OCI-LY1 (cell line): ENCODE results near the gene VGLL3.
"Not testable (repeated sequence)": the region's sequence is repeated elsewhere in the genome, so short reads cannot be mapped to it uniquely, and the experiment has no call there.

Experiments used
- H2AFZ ChIP-seq: fragments of 200-600 bp; sonication (generic), shearing (Covaris generic); 2 replicates; pipeline ENCODE4 v1.6.0; 2014; ENCODE audit warnings: antibody characterized with exemption, mild to moderate bottlenecking, low read length
- H3F3A ChIP-seq: fragments of 200-600 bp; sonication (generic), shearing (Covaris generic); 2 replicates; pipeline ENCODE4 v1.6.0; 2014; ENCODE audit warnings: mild to moderate bottlenecking, antibody characterized with exemption, low read length, moderate library complexity; ENCODE audit not compliant: insufficient read depth
- H3K27ac ChIP-seq: fragments of 200-600 bp; sonication (generic); 2 replicates; pipeline ENCODE4 v1.5.1; 2014; ENCODE audit warnings: low read length, mixed run types, mild to moderate bottlenecking, low read depth; ENCODE audit not compliant: poor library complexity, severe bottlenecking
- H3K27me3 ChIP-seq: fragments of 200-600 bp; sonication (generic); 2 replicates; pipeline ENCODE4 v1.6.0; 2014; ENCODE audit warnings: antibody characterized with exemption, mild to moderate bottlenecking, low read length, moderate library complexity; ENCODE audit not compliant: insufficient read depth
- H3K36me3 ChIP-seq: fragments of 200-600 bp; sonication (generic); 2 replicates; pipeline ENCODE4 v1.6.1; 2014; ENCODE audit warnings: mild to moderate bottlenecking, antibody characterized with exemption, low read length, moderate library complexity, mixed read lengths; ENCODE audit not compliant: insufficient read depth
- H3K4me1 ChIP-seq: fragments of 200-600 bp; sonication (generic); 2 replicates; pipeline ENCODE4 v1.5.1; 2014; ENCODE audit warnings: mild to moderate bottlenecking, low read length, moderate library complexity; ENCODE audit not compliant: insufficient read depth, severe bottlenecking
- H3K4me2 ChIP-seq: fragments of 200-600 bp; sonication (generic), shearing (Covaris generic); 2 replicates; pipeline ENCODE4 v1.6.1; 2014; ENCODE audit warnings: low read length
- H3K4me3 ChIP-seq: fragments of 200-600 bp; sonication (generic); 2 replicates; pipeline ENCODE4 v1.5.1; 2014; ENCODE audit warnings: low read length, low read depth, mild to moderate bottlenecking, mixed read lengths; ENCODE audit not compliant: poor library complexity, severe bottlenecking
- H3K79me2 ChIP-seq: fragments of 200-600 bp; shearing (Covaris generic); 2 replicates; pipeline ENCODE4 v1.6.1; 2016; ENCODE audit warnings: mixed run types, low read length, mixed read lengths; ENCODE audit not compliant: insufficient read depth
- H3K9ac ChIP-seq: fragments of 200-600 bp; sonication (generic), shearing (Covaris generic); 2 replicates; pipeline ENCODE4 v1.6.1; 2014; ENCODE audit warnings: mild to moderate bottlenecking, low read length, mixed read lengths
- H3K9me2 ChIP-seq: fragments of 200-600 bp; sonication (generic), shearing (Covaris generic); 2 replicates; pipeline ENCODE4 v1.6.1; 2014; ENCODE audit warnings: low read depth, mild to moderate bottlenecking, low read length, mixed read lengths
- H3K9me3 ChIP-seq: fragments of 200-600 bp; shearing (Covaris generic); 2 replicates; pipeline ENCODE4 v1.6.1; 2014; ENCODE audit warnings: low read length, mixed read lengths
- H4K20me1 ChIP-seq: fragments of 200-600 bp; sonication (generic), shearing (Covaris generic); 2 replicates; pipeline ENCODE4 v1.6.0; 2016; ENCODE audit warnings: mild to moderate bottlenecking, low read length; ENCODE audit not compliant: insufficient read depth
- EZH2 ChIP-seq: fragments of 200-600 bp; sonication (generic), shearing (Covaris generic); IDR thresholded peaks from 2 replicates; pipeline ENCODE4 v1.8.0; 2017; ENCODE audit warnings: borderline replicate concordance, mixed run types, mild to moderate bottlenecking, antibody characterized with exemption, low read length, moderate library complexity, mixed read lengths
- TF ChIP-seq, protein P1 (sequence below): fragments of 200-600 bp; sonication (generic), shearing (Covaris generic); IDR thresholded peaks from 2 replicates; pipeline ENCODE4 v1.5.1; 2017; ENCODE audit warnings: mild to moderate bottlenecking, antibody characterized with exemption, low read length, moderate library complexity, mixed read lengths

The VGLL3 gene

DNA sequence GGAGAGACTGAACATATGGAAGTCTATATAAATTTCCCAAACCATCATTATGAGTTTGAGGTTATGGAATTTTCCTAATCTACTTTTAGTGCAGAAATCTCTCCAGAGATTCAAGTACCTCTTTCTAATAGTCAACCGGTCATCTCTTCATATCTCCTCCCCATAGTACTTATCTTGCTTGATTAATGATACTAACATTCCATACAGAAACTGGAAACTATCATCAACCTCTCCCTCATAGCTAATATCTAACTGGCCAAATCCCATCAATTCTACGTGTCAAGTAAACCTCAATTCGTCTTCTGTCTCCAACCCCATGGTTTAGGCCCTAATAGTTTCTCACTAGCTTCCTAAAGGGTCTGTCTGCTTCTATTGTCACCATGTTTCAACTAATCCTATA is 44.4 kb upstream of the VGLL3 start:
- no peak overlapping the region for H2AFZ ChIP-seq
- H3F3A ChIP-seq: no peaks in the 10 kb centered on the region
- H3K79me2 ChIP-seq: no peaks in the 10 kb centered on the region
- no peak for TF ChIP-seq EZH2
- TF ChIP-seq, protein P1, sequence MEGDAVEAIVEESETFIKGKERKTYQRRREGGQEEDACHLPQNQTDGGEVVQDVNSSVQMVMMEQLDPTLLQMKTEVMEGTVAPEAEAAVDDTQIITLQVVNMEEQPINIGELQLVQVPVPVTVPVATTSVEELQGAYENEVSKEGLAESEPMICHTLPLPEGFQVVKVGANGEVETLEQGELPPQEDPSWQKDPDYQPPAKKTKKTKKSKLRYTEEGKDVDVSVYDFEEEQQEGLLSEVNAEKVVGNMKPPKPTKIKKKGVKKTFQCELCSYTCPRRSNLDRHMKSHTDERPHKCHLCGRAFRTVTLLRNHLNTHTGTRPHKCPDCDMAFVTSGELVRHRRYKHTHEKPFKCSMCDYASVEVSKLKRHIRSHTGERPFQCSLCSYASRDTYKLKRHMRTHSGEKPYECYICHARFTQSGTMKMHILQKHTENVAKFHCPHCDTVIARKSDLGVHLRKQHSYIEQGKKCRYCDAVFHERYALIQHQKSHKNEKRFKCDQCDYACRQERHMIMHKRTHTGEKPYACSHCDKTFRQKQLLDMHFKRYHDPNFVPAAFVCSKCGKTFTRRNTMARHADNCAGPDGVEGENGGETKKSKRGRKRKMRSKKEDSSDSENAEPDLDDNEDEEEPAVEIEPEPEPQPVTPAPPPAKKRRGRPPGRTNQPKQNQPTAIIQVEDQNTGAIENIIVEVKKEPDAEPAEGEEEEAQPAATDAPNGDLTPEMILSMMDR: no peak
- no peaks in the 10 kb centered on the region for H3K9me3 ChIP-seq
- H3K4me1 ChIP-seq: no peaks in the 10 kb centered on the region
- no peaks in the 10 kb centered on the region for H4K20me1 ChIP-seq
- H3K4me2 ChIP-seq: no peak overlapping the region
- H3K27me3 ChIP-seq: no peaks in the 10 kb centered on the region
- no peaks in the 10 kb centered on the region for H3K9me2 ChIP-seq
- no peak overlapping the region for H3K9ac ChIP-seq
- no peaks in the 10 kb centered on the region for H3K36me3 ChIP-seq
- no peak overlapping the region for H3K27ac ChIP-seq
- no peak overlapping the region for H3K4me3 ChIP-seq

DNA sequence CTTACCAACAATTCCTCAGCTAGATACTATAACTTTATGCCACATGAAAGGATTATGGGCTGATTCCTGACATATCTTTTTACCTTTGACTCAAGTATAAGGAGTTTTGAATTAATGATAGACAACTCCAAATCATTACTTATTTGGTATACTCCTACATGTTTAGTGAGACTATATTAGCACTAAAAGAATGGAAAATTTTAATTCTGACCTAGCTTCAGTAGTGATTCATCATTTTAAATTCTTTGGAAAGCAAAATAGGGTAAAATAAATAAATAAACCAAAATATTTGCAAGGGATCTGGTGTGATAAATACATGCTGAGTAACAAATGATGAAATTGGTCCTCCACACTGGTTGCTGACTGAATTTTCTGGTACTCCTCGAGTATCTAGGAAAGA is 42.3 kb upstream of the VGLL3 start:
- no peaks in the 10 kb centered on the region for H3K4me1 ChIP-seq
- H3K27ac ChIP-seq: no peak overlapping the region
- H3K27me3 ChIP-seq: no peaks in the 10 kb centered on the region
- H2AFZ ChIP-seq: no peak overlapping the region
- H3K36me3 ChIP-seq: no peaks in the 10 kb centered on the region
- H3K79me2 ChIP-seq: no peaks in the 10 kb centered on the region
- H3F3A ChIP-seq: no peaks in the 10 kb centered on the region
- no peaks in the 10 kb centered on the region for H3K9me2 ChIP-seq
- no peak for TF ChIP-seq EZH2
- TF ChIP-seq, protein P1: no peak
- no peaks in the 10 kb centered on the region for H3K9me3 ChIP-seq
- H4K20me1 ChIP-seq: no peaks in the 10 kb centered on the region
- no peak overlapping the region for H3K4me2 ChIP-seq
- no peak overlapping the region for H3K9ac ChIP-seq
- H3K4me3 ChIP-seq: no peak overlapping the region

DNA sequence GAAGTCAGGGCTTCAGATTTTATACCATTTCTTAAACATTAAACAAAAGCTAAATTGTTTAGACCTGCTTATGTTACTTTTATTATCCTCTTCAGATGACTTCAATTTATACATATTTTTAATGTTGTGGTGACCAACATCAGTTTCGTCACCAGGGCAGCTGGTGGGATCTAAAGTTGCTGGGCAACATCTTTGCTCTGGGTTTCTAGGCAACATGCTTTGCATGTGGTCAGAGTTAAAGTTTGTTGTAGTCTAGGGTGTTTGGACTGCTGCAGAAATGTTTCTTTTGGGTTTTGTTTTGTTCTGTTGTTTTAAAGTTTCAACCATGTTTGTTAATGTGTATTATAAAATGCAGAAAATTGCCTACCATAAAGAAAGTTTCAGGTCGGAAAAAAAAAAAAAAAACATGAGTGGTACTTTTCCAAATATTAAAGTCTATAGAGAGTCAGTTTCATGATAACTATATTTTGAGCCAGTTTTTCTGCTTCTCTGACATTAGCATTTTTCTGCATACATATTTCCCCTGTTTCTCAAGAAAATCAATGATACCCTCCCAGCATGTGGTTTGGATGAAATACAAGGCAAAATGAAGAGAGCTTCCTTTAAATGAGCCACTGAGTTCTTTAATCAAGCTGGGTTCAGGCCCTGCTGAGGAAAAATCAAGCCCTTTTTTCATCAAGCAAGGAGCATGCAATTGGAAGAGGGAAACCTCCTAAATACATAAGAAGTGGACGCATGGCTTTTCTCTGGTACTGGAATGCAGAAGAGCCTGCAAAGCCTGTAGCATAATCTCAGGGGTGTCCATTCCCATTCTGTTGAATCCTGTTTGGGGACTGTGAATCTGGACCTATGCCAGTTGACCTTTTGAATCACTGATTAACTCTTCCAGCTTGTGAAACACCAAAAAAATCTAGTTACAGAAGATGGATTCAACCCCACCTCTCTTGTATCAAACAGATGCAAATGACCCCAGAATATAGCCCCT is 35.0 kb upstream of the VGLL3 start:
- H3K79me2 ChIP-seq: no peaks in the 10 kb centered on the region
- TF ChIP-seq, protein P1: no peak
- no peak for TF ChIP-seq EZH2
- H3K36me3 ChIP-seq: no peaks in the 10 kb centered on the region
- no peak overlapping the region for H2AFZ ChIP-seq
- no peak overlapping the region for H3K4me2 ChIP-seq
- H3K9ac ChIP-seq: no peak overlapping the region
- no peaks in the 10 kb centered on the region for H4K20me1 ChIP-seq
- H3K4me3 ChIP-seq: no peak overlapping the region
- H3K27ac ChIP-seq: no peak overlapping the region
- H3K27me3 ChIP-seq: no peaks in the 10 kb centered on the region
- H3K4me1 ChIP-seq: no peaks in the 10 kb centered on the region
- H3K9me3 ChIP-seq: no peaks in the 10 kb centered on the region
- H3F3A ChIP-seq: no peaks in the 10 kb centered on the region
- H3K9me2 ChIP-seq: no peaks in the 10 kb centered on the region

DNA sequence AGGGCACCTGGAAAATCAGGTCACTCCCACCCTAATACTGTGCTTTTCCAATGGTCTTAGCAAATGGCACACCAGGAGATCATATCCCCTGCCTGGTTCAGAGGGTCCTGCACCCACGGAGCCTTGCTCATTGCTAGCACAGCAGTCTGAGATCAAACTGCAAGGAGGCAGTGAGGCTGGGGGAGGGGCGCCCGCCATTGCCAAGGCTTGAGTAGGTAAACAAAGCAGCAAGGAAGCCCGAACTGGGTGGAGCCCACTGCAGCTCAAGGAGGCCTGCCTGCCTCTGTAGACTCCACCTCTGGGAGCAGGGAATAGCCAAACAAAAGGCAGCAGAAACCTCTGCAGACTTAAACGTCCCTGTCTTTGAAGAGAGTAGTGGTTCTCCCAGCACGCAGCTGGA is 26.4 kb upstream of the VGLL3 start:
- H3K9ac ChIP-seq, H2AFZ ChIP-seq: not testable (repeated sequence)

More for the DNA sequence above, 26.4 kb upstream of the VGLL3 start:
- H3K4me1 ChIP-seq, H3K27ac ChIP-seq, H4K20me1 ChIP-seq, H3F3A ChIP-seq, H3K9me3 ChIP-seq, H3K36me3 ChIP-seq, H3K9me2 ChIP-seq, H3K4me3 ChIP-seq, H3K4me2 ChIP-seq, H3K27me3 ChIP-seq, H3K79me2 ChIP-seq: not testable (repeated sequence)
